GM19467 (cell line): ENCODE data around the gene ALDH4A1.
"Not testable (repeated sequence)": the region's sequence is repeated elsewhere in the genome, so short reads cannot be mapped to it uniquely, and the experiment has no call there.

ENCODE experiments used
- ATAC-seq: cut with Tn5 transposase; IDR thresholded peaks from one replicate; pipeline ENCODE4 v1.9.1; 2021; ENCODE audit warnings: mild to moderate bottlenecking, moderate library complexity; ENCODE audit not compliant: unreplicated experiment

The ALDH4A1 gene

GRCh38 chr1:18879215-18879790, 23.1 kb downstream of the ALDH4A1 start:
- no peak for ATAC-seq

GRCh38 chr1:18878538-18879214, 23.7 kb downstream of the ALDH4A1 start:
- no peak for ATAC-seq

GRCh38 chr1:18877282-18877681, 25.1 kb downstream of the ALDH4A1 start:
- no peak for ATAC-seq

- no peak for ATAC-seq
Observed at GRCh38 chr1:18876210-18876609, 26.1 kb downstream of the ALDH4A1 start.

GRCh38 chr1:18875796-18876128, 26.6 kb downstream of the ALDH4A1 start:
- no peak for ATAC-seq

- no peak for ATAC-seq
Observed at GRCh38 chr1:18875107-18875795, 27.1 kb downstream of the ALDH4A1 start.

GRCh38 chr1:18874600-18874999, 27.8 kb downstream of the ALDH4A1 start:
- ATAC-seq = no peak

- no peak for ATAC-seq
Observed at GRCh38 chr1:18874036-18874435, 28.3 kb downstream of the ALDH4A1 start.

GRCh38 chr1:18872071-18872611, 30.2 kb downstream of the ALDH4A1 start:
- ATAC-seq = no peak

- ATAC-seq = no peak
Observed at GRCh38 chr1:18871401-18872070, 30.8 kb downstream of the ALDH4A1 start.

GRCh38 chr1:18870957-18871356, 31.4 kb downstream of the ALDH4A1 start:
- ATAC-seq = no peak

- not testable (repeated sequence) for ATAC-seq
Observed at GRCh38 chr1:18870595-18870865, 31.8 kb downstream of the ALDH4A1 start.

- no peak for ATAC-seq
Observed at GRCh38 chr1:18869847-18870594, 32.3 kb downstream of the ALDH4A1 start.

- ATAC-seq = no peak
Observed at GRCh38 chr1:18868801-18869424, 33.4 kb downstream of the ALDH4A1 start.

GRCh38 chr1:18868354-18868753, 34.0 kb downstream of the ALDH4A1 start:
- ATAC-seq = no peak

- no peak for ATAC-seq
Observed at GRCh38 chr1:18866846-18867245, 35.5 kb downstream of the ALDH4A1 start.

GRCh38 chr1:18866314-18866713, 36.0 kb downstream of the ALDH4A1 start:
- no peak for ATAC-seq

- no peak for ATAC-seq
Observed at GRCh38 chr1:18865176-18865575, 37.2 kb downstream of the ALDH4A1 start.

- ATAC-seq = no peak
Observed at GRCh38 chr1:18861590-18861989, 40.8 kb downstream of the ALDH4A1 start.

- ATAC-seq = no peak
Observed at GRCh38 chr1:18861082-18861481, 41.3 kb downstream of the ALDH4A1 start.

GRCh38 chr1:18859560-18859959, 42.8 kb downstream of the ALDH4A1 start, which contains the start of gene TAS1R2:
Gene TAS1R2, minus strand, starts transcription at chr1:18859660. Its CDS starts 0 bp downstream, at chr1:18859660.
- no peak for ATAC-seq
